GM13977 (cell line): ENCODE results near the gene HNRNPK.
A peak's percentile ranks its signal among the peaks of the same experiment; 100 is the strongest.

Experiments used
- DNase-seq: peaks from one replicate; pipeline ENCODE4 v3.0.0; 2012; ENCODE audit warnings: low spot score
- in situ Hi-C: fragments of 300-500 bp; cut with MboI; formaldehyde crosslinking; loops from one replicate; pipeline ENCODE4 v1.12.0; 2022; ENCODE audit warnings: low sequenced_read_pairs, low pct_unique_long_range_greater_than_20kb, mixed read lengths, inconsistent platforms; ENCODE audit not compliant: unreplicated experiment
- TF ChIP-seq, protein P1 (sequence below): IDR thresholded peaks from 2 replicates; pipeline ENCODE4 v1.5.1; 2012; ENCODE audit warnings: mild to moderate bottlenecking, control low read depth; ENCODE audit not compliant: insufficient read depth; ENCODE audit errors: extremely low read depth, missing control alignments

The HNRNPK gene

DNA sequence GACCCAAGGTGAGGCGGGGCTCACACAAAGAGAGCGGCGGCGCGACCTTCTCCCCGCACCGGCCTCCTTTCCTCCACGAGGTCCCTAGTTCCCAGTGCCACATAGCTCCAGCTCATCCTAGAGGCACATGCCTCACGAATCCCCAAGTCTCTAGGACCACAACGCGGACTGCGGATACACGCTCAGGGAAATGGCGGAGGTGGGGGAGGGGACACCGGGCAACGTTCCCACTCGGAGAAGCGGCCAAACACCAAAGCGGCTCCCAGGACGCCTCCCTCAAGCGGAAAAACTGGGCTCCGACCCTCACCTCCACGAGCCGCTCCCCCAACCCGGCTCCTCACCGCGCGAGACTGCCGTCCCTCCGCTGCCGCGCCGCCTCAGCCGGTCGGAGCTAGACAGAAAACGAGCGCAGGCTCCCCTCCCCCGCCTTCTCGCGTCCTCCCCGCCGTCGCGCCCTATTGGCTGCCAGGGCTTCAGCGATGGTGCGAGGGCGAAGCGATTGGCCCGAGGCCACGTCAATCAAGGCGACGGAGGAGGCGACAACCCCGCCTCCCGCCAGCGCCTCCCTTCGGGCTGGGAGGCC lies at the start of gene HNRNPK:
Gene HNRNPK, minus strand, starts transcription at position 404 of the 583 bp plus-strand sequence. CDS start 1,963 bp downstream, outside the sequence.
- in situ Hi-C loops = no loop called here
- TF ChIP-seq, protein P1, sequence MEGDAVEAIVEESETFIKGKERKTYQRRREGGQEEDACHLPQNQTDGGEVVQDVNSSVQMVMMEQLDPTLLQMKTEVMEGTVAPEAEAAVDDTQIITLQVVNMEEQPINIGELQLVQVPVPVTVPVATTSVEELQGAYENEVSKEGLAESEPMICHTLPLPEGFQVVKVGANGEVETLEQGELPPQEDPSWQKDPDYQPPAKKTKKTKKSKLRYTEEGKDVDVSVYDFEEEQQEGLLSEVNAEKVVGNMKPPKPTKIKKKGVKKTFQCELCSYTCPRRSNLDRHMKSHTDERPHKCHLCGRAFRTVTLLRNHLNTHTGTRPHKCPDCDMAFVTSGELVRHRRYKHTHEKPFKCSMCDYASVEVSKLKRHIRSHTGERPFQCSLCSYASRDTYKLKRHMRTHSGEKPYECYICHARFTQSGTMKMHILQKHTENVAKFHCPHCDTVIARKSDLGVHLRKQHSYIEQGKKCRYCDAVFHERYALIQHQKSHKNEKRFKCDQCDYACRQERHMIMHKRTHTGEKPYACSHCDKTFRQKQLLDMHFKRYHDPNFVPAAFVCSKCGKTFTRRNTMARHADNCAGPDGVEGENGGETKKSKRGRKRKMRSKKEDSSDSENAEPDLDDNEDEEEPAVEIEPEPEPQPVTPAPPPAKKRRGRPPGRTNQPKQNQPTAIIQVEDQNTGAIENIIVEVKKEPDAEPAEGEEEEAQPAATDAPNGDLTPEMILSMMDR = no peak
- peak; percentile 98 for DNase-seq

DNA sequence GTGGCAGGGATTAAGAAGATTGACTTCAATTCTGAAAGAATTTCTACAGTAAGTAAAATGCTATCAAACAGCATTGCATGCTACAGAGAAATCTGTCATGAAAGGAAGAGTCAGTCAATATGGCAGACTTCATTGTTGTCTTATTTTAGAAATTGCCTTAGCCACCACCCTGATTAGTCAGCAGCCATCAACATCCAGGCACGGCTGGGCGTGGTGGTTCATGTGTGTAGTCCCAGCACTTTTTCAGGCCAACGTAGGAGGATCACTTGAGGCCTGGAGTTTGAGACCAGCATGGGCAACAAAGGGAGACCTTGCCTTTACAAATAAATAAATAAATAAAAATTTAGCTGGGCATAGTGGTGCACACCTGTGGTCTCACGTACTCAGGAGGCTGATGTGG lies 47.2 kb upstream of the HNRNPK start:
- in situ Hi-C loops = no loop called here
- TF ChIP-seq, protein P1 = no peak
- DNase-seq = no peak

DNA sequence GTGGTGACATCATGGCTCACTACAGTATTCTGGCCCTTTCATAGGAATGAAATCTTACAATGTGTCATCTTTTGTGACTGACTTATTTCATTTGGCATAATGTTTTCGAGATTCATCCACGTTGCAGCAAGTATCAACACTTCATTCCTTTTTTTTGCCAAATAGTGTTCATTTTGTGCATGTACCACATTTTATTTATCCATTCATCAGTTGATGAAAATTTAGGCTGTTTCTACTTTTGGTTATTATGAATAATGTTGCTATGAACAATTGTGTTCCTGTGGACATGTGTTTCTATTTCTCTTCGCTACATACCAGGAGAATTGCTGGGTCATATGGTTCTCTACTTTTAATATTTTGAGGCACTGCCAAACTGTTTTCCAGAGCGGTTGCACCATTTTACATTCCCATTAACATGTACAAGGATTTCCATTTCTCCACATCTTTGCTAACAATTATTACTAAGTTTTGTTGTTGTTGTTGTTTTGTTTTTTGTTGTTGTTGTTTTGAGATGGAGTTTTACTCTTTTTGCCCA lies 44.1 kb upstream of the HNRNPK start:
- TF ChIP-seq, protein P1 = no peak
- no peak for DNase-seq
- in situ Hi-C loops = no loop called here

DNA sequence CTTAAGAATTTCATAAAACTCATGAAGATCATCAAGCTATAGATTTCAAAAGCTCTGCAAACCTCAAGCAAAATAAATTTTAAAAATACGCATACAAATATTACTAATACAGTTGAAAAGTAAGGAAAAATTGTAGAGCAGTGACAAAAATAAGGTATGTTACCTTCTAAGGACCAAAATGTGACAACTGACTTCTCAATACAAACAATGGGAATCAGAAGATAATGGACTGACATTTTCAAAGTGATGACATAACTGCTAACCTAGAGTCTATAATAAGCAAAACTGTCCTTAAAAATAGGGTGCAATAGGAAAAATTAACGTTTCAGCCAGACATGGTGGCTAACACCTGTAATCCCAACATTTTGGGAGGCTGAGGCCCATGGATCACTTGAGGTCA lies 27.6 kb upstream of the HNRNPK start:
- DNase-seq = no peak
- in situ Hi-C loops = no loop called here
- TF ChIP-seq, protein P1 = no peak

DNA sequence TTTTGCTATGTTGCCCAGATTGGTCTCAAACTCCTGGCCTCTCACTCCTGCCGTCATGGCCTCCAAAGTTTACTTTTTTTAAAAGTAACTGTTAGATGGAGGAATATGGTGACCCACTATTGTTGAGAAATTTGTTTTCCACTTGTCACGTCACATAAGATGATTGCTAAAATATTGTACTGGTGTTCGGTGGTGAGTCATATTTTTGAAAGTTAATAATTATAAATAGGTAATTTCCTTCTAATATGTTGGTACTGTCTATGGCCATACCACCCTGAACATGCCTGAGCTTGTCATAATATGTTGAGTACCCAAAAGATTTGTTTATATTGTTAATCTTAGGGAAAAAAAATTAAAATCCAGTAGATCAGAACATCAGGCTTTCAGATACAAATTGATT lies 23.2 kb upstream of the HNRNPK start:
- DNase-seq = no peak
- TF ChIP-seq, protein P1 = no peak
- in situ Hi-C loops = no loop called here

DNA sequence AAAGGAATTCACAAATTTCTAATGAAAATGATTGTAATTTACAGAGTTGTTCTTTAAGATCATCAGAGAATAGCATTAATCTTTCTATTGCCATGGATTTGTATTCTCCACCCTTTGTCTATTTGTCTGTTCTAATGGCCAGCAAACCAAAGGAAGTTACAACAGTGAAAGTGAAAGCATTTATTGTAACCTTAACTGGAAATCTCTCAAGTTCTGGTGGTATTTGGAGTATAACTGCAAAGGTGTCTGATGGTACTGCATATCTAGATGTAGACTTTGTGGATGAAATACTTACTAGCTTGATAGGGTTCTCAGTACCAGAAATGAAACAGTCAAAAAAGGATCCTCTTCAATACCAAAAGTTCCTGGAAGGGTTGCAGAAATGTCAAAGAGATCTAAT lies 22.3 kb upstream of the HNRNPK start:
- DNase-seq = no peak
- in situ Hi-C loops = no loop called here
- TF ChIP-seq, protein P1 = no peak

DNA sequence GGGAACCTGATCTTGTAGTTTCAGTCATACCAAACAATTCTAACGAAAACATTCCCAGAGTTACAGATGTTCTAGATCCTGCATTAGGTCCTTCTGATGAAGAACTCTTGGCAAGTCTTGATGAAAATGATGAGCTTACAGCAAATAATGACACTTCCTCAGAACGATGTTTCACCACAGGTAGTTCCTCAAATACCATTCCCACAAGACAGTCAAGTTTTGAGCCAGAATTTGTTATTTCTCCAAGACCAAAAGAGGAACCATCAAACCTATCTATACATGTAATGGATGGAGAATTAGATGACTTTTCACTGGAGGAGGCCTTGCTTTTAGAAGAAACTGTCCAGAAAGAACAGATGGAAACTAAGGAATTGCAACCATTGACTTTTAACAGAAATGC lies 21.6 kb upstream of the HNRNPK start:
- TF ChIP-seq, protein P1 = no peak
- DNase-seq = no peak
- in situ Hi-C loops = no loop called here
